Calu3 (cell line): Measurements from ENCODE around the gene CNTD1. TPM values are rescaled to one million over a fixed set of nuclear protein-coding genes. Genes with fewer than 3 reads are reported as not detected.

Experiments
- BruUV-seq: library from RNA; stranded (reverse); fragments of 400-500 nt; replicated peaks from 2 replicates; lab custom pipeline; 2021; lab: Mats Ljungman, UMichigan
- CTCF ChIA-PET: fragments of 300-600 bp; sonication (Branson Sonifier 250); formaldehyde crosslinking; loops from one replicate; lab custom pipeline; 2022; ENCODE audit warnings: antibody characterized with exemption; lab: Charles Lee
- DNase-seq: peaks from one replicate; pipeline ENCODE4 v3.0.0; 2022
- H3K27ac Mint-ChIP-seq: one replicate; pipeline ENCODE4 v1.8.0; 2022; ENCODE audit warnings: mixed read lengths; ENCODE audit not compliant: unreplicated experiment
- H3K27me3 Mint-ChIP-seq: one replicate; pipeline ENCODE4 v1.8.0; 2022; ENCODE audit warnings: mixed read lengths; ENCODE audit not compliant: unreplicated experiment
- H3K36me3 Mint-ChIP-seq: one replicate; pipeline ENCODE4 v1.8.0; 2022; ENCODE audit warnings: mild to moderate bottlenecking, moderate library complexity, mixed read lengths; ENCODE audit not compliant: insufficient read depth, unreplicated experiment
- H3K4me1 Mint-ChIP-seq: one replicate; pipeline ENCODE4 v1.8.0; 2022; ENCODE audit warnings: mild to moderate bottlenecking, low read depth, mixed read lengths; ENCODE audit not compliant: unreplicated experiment
- H3K4me3 Mint-ChIP-seq: one replicate; pipeline ENCODE4 v1.8.0; 2022; ENCODE audit warnings: mild to moderate bottlenecking, low read depth, moderate library complexity, mixed read lengths; ENCODE audit not compliant: unreplicated experiment
- H3K9me3 Mint-ChIP-seq: one replicate; pipeline ENCODE4 v1.8.0; 2022; ENCODE audit warnings: low read depth, mixed read lengths; ENCODE audit not compliant: unreplicated experiment
- intact Hi-C: fragments of 100-400 bp; cut with micrococcal nuclease; formaldehyde crosslinking; loops from one replicate; pipeline ENCODE4 v1.10.0; 2022; ENCODE audit not compliant: unreplicated experiment
- total RNA-seq: library from RNA; stranded (reverse); gene quantifications from 2 replicates; pipeline ENCODE4 v1.2.3, GENCODE V29; 2022
- TF ChIP-seq, protein P1 (sequence below): fragments of 200-600 bp; IDR thresholded peaks from one replicate; pipeline ENCODE4 v1.8.0; 2022; ENCODE audit warnings: antibody characterized with exemption; ENCODE audit not compliant: unreplicated experiment

Gene CNTD1
- total RNA-seq, 1 experiment from 2014 or later, result 0.54 TPM

- Mint-ChIP-seq H3K4me3 (no peak overlapping the region), H3K4me1 (peaks cover 11% of the 10 kb centered on the region), H3K27ac (no peak overlapping the region), H3K36me3 (peaks cover 22% of the 10 kb centered on the region), H3K27me3 (peaks cover 39% of the 10 kb centered on the region), H3K9me3 (no peaks in the 10 kb centered on the region)
- CTCF ChIA-PET, result no interaction called here
- TF ChIP-seq, protein P1, sequence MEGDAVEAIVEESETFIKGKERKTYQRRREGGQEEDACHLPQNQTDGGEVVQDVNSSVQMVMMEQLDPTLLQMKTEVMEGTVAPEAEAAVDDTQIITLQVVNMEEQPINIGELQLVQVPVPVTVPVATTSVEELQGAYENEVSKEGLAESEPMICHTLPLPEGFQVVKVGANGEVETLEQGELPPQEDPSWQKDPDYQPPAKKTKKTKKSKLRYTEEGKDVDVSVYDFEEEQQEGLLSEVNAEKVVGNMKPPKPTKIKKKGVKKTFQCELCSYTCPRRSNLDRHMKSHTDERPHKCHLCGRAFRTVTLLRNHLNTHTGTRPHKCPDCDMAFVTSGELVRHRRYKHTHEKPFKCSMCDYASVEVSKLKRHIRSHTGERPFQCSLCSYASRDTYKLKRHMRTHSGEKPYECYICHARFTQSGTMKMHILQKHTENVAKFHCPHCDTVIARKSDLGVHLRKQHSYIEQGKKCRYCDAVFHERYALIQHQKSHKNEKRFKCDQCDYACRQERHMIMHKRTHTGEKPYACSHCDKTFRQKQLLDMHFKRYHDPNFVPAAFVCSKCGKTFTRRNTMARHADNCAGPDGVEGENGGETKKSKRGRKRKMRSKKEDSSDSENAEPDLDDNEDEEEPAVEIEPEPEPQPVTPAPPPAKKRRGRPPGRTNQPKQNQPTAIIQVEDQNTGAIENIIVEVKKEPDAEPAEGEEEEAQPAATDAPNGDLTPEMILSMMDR, result no peak
- BruUV-seq, result no TSS peak
- no peak for DNase-seq
- intact Hi-C loops, result no loop called here
Observed at GRCh38 chr17:42792545-42792944, 6.1 kb upstream of the CNTD1 start.

GRCh38 chr17:42795061-42795460 is 3.6 kb upstream of the CNTD1 start:
- intact Hi-C loops, result no loop called here
- TF ChIP-seq, protein P1, result no peak
- Mint-ChIP-seq H3K4me3 (no peak overlapping the region), H3K27me3 (peaks cover 20% of the 10 kb centered on the region), H3K36me3 (peaks cover 36% of the 10 kb centered on the region), H3K9me3 (no peaks in the 10 kb centered on the region), H3K27ac (no peak overlapping the region), H3K4me1 (peaks cover 21% of the 10 kb centered on the region)
- no peak for DNase-seq
- BruUV-seq, result no TSS peak
- CTCF ChIA-PET, result no interaction called here

GRCh38 chr17:42795465-42795864 is 3.2 kb upstream of the CNTD1 start:
- Mint-ChIP-seq H3K4me3 (no peak overlapping the region), H3K9me3 (no peaks in the 10 kb centered on the region), H3K36me3 (peaks cover 36% of the 10 kb centered on the region), H3K27me3 (peaks cover 20% of the 10 kb centered on the region), H3K4me1 (peaks cover 21% of the 10 kb centered on the region), H3K27ac (no peak overlapping the region)
- CTCF ChIA-PET, result no interaction called here
- TF ChIP-seq, protein P1, result no peak
- DNase-seq, result no peak
- BruUV-seq, result no TSS peak
- intact Hi-C loops, result no loop called here

DNA sequence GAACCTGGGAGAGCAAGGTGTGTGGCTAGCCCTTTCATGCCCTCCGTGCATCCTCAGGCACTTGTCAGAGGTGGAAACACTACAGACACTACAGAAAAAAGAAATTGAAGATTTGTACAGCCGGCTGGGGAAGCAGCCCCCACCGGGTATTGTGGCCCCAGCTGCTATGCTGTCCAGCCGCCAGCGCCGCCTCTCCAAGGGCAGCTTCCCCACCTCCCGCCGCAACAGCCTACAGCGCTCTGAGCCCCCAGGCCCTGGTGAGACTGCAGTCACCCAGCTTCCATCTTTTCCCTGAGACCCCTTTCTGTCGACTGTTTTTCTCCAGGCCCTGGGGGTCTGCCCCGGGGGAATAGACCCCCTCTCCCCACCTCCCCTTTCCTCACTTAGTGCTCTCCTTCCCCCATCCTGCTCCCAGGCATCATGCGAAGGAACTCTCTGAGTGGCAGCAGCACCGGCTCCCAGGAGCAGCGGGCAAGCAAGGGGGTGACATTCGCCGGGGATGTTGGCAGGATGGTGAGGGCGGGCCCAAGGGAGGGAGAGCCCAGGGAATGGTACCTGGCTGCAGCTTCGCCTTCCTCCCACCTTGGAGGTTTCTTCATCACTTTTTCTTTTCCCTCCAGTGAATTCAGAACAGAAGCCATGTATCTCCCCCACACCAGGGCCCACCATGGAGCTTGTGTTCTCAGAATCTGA is 2.4 kb upstream of the CNTD1 start:
- BruUV-seq, result no TSS peak
- Mint-ChIP-seq H3K4me1 (peaks cover 21% of the 10 kb centered on the region), H3K9me3 (no peaks in the 10 kb centered on the region), H3K27ac (no peak overlapping the region), H3K27me3 (peaks cover 20% of the 10 kb centered on the region), H3K4me3 (no peak overlapping the region), H3K36me3 (peaks cover 36% of the 10 kb centered on the region)
- CTCF ChIA-PET, result no interaction called here
- intact Hi-C loops, result no loop called here
- TF ChIP-seq, protein P1, result no peak
- DNase-seq, result no peak
